ENCODE measurements around the gene UBE2C. TPM values are rescaled to one million over a fixed set of nuclear protein-coding genes. Genes with fewer than 3 reads are reported as not detected.

The UBE2C gene
- total RNA-seq, 1 donor from 2014 or later: 69.0 TPM

DNA sequence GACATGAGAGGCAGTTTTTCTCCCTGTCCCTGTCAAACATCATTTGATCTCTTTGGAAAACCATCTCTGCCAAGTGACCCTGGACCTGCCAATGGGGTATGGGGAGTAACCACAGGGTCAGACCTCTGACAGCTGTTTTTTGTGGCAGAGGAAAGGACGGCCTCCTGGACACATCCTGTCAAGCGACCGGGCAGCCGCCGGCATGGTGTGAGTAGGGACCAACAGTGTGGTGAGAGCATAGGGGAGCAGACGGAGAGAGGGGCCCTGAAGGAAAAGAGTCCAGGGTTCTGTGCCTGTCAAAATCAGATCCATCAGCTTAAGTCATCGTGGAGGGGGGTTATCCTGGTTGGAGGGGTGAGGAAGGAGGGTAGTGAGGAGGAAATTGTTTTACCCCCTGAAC is 10.6 kb upstream of the UBE2C start:
- Mint-ChIP-seq H3K9me3 (ENCODE audit: low read depth) (no peaks in the 10 kb centered on the region), H3K4me1 (ENCODE audit: low read depth) (no peaks in the 10 kb centered on the region), H3K27me3 (no peaks in the 10 kb centered on the region), H3K4me3 (ENCODE audit: low read depth) (no peak overlapping the region), H3K36me3 (ENCODE audit: insufficient read depth) (peaks cover 13% of the 10 kb centered on the region), H3K27ac (no peak overlapping the region)
- DNase-seq (ENCODE audit: low spot score, unreplicated experiment): no peak
- TF ChIP-seq, protein P1, sequence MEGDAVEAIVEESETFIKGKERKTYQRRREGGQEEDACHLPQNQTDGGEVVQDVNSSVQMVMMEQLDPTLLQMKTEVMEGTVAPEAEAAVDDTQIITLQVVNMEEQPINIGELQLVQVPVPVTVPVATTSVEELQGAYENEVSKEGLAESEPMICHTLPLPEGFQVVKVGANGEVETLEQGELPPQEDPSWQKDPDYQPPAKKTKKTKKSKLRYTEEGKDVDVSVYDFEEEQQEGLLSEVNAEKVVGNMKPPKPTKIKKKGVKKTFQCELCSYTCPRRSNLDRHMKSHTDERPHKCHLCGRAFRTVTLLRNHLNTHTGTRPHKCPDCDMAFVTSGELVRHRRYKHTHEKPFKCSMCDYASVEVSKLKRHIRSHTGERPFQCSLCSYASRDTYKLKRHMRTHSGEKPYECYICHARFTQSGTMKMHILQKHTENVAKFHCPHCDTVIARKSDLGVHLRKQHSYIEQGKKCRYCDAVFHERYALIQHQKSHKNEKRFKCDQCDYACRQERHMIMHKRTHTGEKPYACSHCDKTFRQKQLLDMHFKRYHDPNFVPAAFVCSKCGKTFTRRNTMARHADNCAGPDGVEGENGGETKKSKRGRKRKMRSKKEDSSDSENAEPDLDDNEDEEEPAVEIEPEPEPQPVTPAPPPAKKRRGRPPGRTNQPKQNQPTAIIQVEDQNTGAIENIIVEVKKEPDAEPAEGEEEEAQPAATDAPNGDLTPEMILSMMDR (IDR thresholded peaks at IDR 0.05; ENCODE audit: unreplicated experiment): no peak

DNA sequence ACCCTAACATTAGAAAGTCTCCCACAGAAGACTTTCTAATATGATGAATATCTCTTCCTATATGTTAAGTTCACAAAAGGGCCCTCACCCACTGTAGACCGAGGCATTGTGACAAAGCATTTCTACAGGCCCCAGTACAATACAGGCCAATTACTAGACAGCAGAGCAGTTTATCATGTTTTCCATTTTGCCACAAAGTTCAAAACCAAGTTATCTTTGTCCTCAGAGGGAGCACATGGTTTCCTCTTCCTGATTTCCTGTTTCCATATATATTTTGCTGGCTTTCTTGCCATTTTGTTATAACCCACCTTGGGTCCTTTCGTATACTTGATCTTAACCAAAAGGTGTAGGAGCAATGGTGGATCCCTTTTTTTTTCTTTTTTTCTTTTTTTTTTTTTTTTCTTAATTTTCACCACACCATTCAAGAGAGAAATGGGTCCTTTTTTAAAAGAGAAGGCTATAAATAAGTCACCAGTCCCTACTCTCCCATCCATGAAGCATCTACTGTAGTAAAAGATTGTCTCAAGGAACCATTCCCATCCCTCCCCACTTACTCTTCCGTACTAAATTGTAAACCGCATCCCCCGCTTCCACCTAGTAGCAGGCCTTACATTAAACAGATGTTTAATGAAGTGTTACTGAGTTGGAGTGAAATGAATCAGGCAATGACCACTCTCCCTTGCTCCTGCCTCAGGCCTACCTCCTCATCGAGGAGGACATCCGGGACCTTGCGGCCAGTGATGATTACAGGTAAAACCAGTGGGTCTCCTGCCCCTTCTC is 2.1 kb upstream of the UBE2C start:
- no peak overlapping the region for H3K27ac Mint-ChIP-seq
- TF ChIP-seq, protein P1 (IDR thresholded peaks at IDR 0.05; ENCODE audit: unreplicated experiment): no peak
- peaks cover 26% of the 10 kb centered on the region for H3K36me3 Mint-ChIP-seq (ENCODE audit: insufficient read depth)
- no peaks in the 10 kb centered on the region for H3K9me3 Mint-ChIP-seq (ENCODE audit: low read depth)
- no peak for DNase-seq (ENCODE audit: low spot score, unreplicated experiment)
- H3K27me3 Mint-ChIP-seq: no peaks in the 10 kb centered on the region
- H3K4me1 Mint-ChIP-seq (ENCODE audit: low read depth): peaks cover 12% of the 10 kb centered on the region
- no peak overlapping the region for H3K4me3 Mint-ChIP-seq (ENCODE audit: low read depth)

DNA sequence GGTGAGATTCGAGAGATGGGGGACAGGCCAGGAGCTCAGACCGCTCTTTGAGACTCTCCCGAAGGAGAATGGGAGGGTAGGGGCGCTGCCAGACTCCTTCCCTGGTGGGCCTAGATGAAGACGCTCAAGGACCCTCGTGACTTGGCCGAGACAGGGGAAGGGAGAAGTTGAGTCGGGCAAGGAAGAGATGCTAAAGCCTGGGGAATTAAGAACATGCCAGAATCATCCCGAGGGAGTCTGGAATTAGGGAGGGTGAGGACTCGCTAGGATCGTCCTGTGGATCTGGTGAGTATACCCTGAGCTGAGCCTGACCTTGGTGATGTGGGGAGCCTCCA is 529 bp downstream of the UBE2C start:
- peak overlapping the region; percentile 83 for H3K4me3 Mint-ChIP-seq (ENCODE audit: low read depth)
- no peak for DNase-seq (ENCODE audit: low spot score, unreplicated experiment)

DNA sequence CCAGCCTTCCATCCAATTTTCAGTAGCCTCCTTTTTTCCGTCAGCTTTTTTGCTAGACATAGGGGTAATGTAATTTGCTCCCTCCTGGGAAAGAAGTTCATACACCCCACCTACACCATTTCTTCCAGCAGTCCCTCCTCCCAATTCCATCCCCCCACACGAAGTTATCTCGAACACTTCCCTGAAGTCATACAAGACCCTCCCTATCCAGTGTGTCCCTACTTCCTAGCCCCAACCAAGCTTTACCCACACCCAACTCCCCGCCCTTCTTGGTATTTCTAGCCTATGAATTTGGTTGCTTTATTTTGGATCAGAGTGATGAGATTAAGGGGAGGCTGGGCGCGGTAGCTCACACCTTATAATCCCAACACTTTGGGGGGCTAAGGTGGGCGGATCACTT is 1.0 kb downstream of the UBE2C start:
- Mint-ChIP-seq H3K36me3 (ENCODE audit: insufficient read depth) (peaks cover 21% of the 10 kb centered on the region), H3K27ac (peak overlapping the region; percentile 52), H3K27me3 (no peaks in the 10 kb centered on the region), H3K4me1 (ENCODE audit: low read depth) (peaks cover 14% of the 10 kb centered on the region), H3K9me3 (ENCODE audit: low read depth) (no peaks in the 10 kb centered on the region), H3K4me3 (ENCODE audit: low read depth) (peak overlapping the region; percentile 83)
- no peak for DNase-seq (ENCODE audit: low spot score, unreplicated experiment)
- TF ChIP-seq, protein P1 (IDR thresholded peaks at IDR 0.05; ENCODE audit: unreplicated experiment): no peak

More for the DNA sequence above, 529 bp downstream of the UBE2C start:
- Mint-ChIP-seq H3K9me3 (ENCODE audit: low read depth) (no peaks in the 10 kb centered on the region), H3K36me3 (ENCODE audit: insufficient read depth) (peaks cover 23% of the 10 kb centered on the region), H3K4me1 (ENCODE audit: low read depth) (peaks cover 14% of the 10 kb centered on the region), H3K27me3 (no peaks in the 10 kb centered on the region), H3K27ac (peak overlapping the region; percentile 80)
- TF ChIP-seq, protein P1 (IDR thresholded peaks at IDR 0.05; ENCODE audit: unreplicated experiment): no peak

DNA sequence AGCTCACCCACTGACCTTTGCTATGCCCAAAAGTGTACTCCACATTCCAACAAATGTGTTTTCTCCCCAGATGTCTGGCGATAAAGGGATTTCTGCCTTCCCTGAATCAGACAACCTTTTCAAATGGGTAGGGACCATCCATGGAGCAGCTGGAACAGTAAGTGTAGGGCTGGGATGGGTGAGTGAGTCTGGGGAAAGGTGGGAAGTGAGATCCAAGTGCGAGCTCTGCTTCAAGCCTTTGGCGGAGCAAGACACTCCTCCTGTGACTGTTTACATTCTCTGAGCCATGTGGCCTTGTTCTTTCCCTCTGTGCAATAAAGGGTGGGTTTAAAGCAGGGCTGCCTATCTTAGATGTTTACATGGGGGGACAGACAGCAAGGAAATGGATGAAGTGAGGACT is 1.9 kb downstream of the UBE2C start:
- TF ChIP-seq, protein P1 (IDR thresholded peaks at IDR 0.05; ENCODE audit: unreplicated experiment): no peak
- Mint-ChIP-seq H3K27me3 (no peaks in the 10 kb centered on the region), H3K9me3 (ENCODE audit: low read depth) (no peaks in the 10 kb centered on the region), H3K4me1 (ENCODE audit: low read depth) (peaks cover 14% of the 10 kb centered on the region), H3K27ac (no peak overlapping the region), H3K4me3 (ENCODE audit: low read depth) (no peak overlapping the region), H3K36me3 (ENCODE audit: insufficient read depth) (peaks cover 19% of the 10 kb centered on the region)
- no peak for DNase-seq (ENCODE audit: low spot score, unreplicated experiment)
